ENCODE results near the gene FABP7. TPM values are rescaled to one million over a fixed set of nuclear protein-coding genes. Genes with fewer than 3 reads are reported as not detected.

The FABP7 gene
- total RNA-seq, 1 donor from 2014 or later = not detected

DNA sequence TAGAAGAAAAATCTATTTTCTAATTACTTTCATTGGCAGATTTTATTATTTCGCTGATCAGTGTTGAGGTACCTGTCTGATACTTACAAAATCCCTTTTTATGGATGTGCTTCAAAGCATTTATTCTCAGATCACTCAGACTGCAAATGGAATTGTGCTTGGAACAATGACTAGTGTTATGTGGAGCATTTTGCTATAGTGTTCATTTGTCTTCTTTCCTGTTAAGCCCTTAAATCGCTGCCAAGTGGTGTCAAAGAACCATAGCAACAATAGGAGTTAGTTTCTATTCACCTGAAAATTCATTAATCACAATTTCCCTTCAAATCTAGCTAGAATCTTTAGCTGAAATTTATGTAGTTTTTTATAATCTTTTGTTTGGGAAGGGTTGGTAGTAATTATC is 39.4 kb downstream of the FABP7 start:
- TF ChIP-seq, protein P1, sequence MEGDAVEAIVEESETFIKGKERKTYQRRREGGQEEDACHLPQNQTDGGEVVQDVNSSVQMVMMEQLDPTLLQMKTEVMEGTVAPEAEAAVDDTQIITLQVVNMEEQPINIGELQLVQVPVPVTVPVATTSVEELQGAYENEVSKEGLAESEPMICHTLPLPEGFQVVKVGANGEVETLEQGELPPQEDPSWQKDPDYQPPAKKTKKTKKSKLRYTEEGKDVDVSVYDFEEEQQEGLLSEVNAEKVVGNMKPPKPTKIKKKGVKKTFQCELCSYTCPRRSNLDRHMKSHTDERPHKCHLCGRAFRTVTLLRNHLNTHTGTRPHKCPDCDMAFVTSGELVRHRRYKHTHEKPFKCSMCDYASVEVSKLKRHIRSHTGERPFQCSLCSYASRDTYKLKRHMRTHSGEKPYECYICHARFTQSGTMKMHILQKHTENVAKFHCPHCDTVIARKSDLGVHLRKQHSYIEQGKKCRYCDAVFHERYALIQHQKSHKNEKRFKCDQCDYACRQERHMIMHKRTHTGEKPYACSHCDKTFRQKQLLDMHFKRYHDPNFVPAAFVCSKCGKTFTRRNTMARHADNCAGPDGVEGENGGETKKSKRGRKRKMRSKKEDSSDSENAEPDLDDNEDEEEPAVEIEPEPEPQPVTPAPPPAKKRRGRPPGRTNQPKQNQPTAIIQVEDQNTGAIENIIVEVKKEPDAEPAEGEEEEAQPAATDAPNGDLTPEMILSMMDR (conservative IDR thresholded peaks at IDR 0.05; ENCODE audit: low read depth, low read length) = no peak
- H3K4me3 ChIP-seq (ENCODE audit: low read depth, low read length) = no peak overlapping the region
- no peak for DNase-seq (ENCODE audit: low read depth)

DNA sequence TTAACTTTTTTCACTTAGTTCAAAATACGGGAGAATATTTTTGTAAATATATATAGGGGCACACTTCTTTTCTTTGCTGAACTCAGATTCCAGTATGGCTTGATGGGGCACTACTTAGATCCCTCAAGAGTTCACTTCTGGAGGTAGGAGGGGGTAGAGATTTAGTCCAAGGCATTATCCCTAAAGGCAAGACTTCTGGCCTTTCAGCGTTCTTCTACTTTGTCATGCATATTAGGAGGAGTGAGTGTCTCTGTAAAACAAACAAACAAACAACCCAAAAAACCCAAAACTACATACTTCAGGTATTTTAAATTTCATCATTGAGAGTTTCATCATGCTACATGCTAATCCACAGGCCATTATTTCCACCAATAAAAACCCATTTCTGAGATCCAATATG is 41.6 kb downstream of the FABP7 start:
- H3K4me3 ChIP-seq (ENCODE audit: low read depth, low read length) = no peak overlapping the region
- TF ChIP-seq, protein P1 (conservative IDR thresholded peaks at IDR 0.05; ENCODE audit: low read depth, low read length) = no peak
- DNase-seq (ENCODE audit: low read depth) = no peak

DNA sequence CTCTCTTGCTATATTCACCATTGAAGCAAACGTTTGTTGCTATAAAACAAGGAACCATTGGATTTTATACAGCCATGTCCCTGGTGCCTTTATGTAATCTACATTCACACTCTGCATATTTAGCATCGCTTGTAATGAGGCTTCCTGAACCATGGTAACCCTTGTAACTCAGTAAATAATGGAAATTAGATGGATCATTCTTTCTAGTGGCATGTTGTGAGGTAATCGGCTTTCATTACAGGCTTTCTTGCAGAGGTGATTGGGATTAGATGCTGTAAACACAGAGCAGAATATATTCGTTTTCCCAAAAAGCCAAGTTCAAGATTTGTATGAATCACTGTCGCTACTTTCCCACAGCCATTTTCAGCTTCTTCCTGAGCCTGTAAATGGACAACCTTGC is 45.6 kb downstream of the FABP7 start:
- H3K4me3 ChIP-seq (ENCODE audit: low read depth, low read length) = no peak overlapping the region
- peak; percentile 54 for DNase-seq (ENCODE audit: low read depth)
- TF ChIP-seq, protein P1 (conservative IDR thresholded peaks at IDR 0.05; ENCODE audit: low read depth, low read length) = no peak

- no peak for DNase-seq (ENCODE audit: low read depth)
- no peak overlapping the region for H3K4me3 ChIP-seq (ENCODE audit: low read depth, low read length)
- TF ChIP-seq, protein P1 (conservative IDR thresholded peaks at IDR 0.05; ENCODE audit: low read depth, low read length) = no peak
These were observed 49.9 kb downstream of the FABP7 start for GRCh38 chr6:122829456-122829855.

- DNase-seq (ENCODE audit: low read depth) = no peak
- TF ChIP-seq, protein P1 (conservative IDR thresholded peaks at IDR 0.05; ENCODE audit: low read depth, low read length) = no peak
- no peak overlapping the region for H3K4me3 ChIP-seq (ENCODE audit: low read depth, low read length)
These were observed 52.0 kb downstream of the FABP7 start for GRCh38 chr6:122831511-122831910.

GRCh38 chr6:122832459-122832858 is 52.9 kb downstream of the FABP7 start:
- H3K4me3 ChIP-seq (ENCODE audit: low read depth, low read length) = no peak overlapping the region
- TF ChIP-seq, protein P1 (conservative IDR thresholded peaks at IDR 0.05; ENCODE audit: low read depth, low read length) = no peak
- no peak for DNase-seq (ENCODE audit: low read depth)

GRCh38 chr6:122833021-122833491 is 53.5 kb downstream of the FABP7 start:
- H3K4me3 ChIP-seq (ENCODE audit: low read depth, low read length) = no peak overlapping the region
- no peak for DNase-seq (ENCODE audit: low read depth)

More at GRCh38 chr6:122833021-122833491, 53.5 kb downstream of the FABP7 start:
- TF ChIP-seq, protein P1 (conservative IDR thresholded peaks at IDR 0.05; ENCODE audit: low read depth, low read length) = no peak
